ENCODE results near the gene PPL. TPM values are rescaled to one million over a fixed set of nuclear protein-coding genes. Genes with fewer than 3 reads are reported as not detected.

The PPL gene
- total and polyA plus RNA-seq, 2 of the 8 experiments (the other 6 are each of a cell fraction or from before 2014, with no cell fraction given), result 11.3 to 29.5 TPM

GRCh38 chr16:4944333-4945281, 7.7 kb upstream of the PPL start:
- peak overlapping the region; percentile 81; the same call in 1 of the 2 replicates for H2BK15ac ChIP-seq (ENCODE audit: low read length)
- peak overlapping the region; percentile 90; the same call in 1 of the 2 replicates for H2AK5ac ChIP-seq (ENCODE audit: low read depth, low read length)
- H3K18ac ChIP-seq (ENCODE audit: extremely low read depth, low read length), result peak overlapping the region; percentile 60
- peak overlapping the region; percentile 96 for H2BK5ac ChIP-seq (ENCODE audit: low read depth, low read length)
- FAIRE-seq (no peak), DNase-seq (ENCODE audit: low read depth in 1 of 2, low spot score in 2 of 2) (peak in 1 of 2 experiments; percentile 71)
- peaks cover 8% of the 10 kb centered on the region; the same call in 1 of the 2 replicates for H3K23me2 ChIP-seq (ENCODE audit: low read depth, low read length)
- no peaks in the 10 kb centered on the region for H3K79me2 ChIP-seq (ENCODE audit: control insufficient read depth in 1 of 2, insufficient read depth in 2 of 2, low read length in 2 of 2)
- H4K5ac ChIP-seq (ENCODE audit: insufficient read length, low read depth, low read length), result no peak overlapping the region
- H3K9me3 ChIP-seq (ENCODE audit: insufficient read depth in 2 of 2, low read depth in 1 of 2, low read length in 1 of 2), result no peaks in the 10 kb centered on the region
- 71% methylated on average over 17 of the region's 20 CpGs; no CpG with 5 or more reads in 1 of the 2 experiments for WGBS, 2 experiments (ENCODE audit: extremely low coverage in 1 of 2, insufficient coverage in 1 of 2, insufficient read length in 1 of 2, insufficient replicate concordance in 2 of 2, low coverage in 1 of 2, low lambda C conversion rate in 2 of 2, missing lambda C conversion rate in 1 of 2)
- H3K14ac ChIP-seq (ENCODE audit: insufficient read length), result no peak overlapping the region
- peak overlapping the region; percentile 80 for H2BK20ac ChIP-seq (ENCODE audit: low read length)
- peak overlapping the region; percentile 83 for H4K8ac ChIP-seq (ENCODE audit: extremely low read depth, insufficient read depth, low read length)
- peak overlapping the region; percentile 96 for H2BK120ac ChIP-seq (replicated peaks; ENCODE audit: low read depth, low read length)
- H2AFZ ChIP-seq (ENCODE audit: low read length), result no peak overlapping the region
- ChIA-PET CTCF (ENCODE audit: partially characterized antibody) (interaction anchor here (0.9 to 1.5 kb wide), 3 partner anchors 9 to 14 kb away, joined by 3 to 4 read pairs (median 3); no protein-coding TSS in a partner anchor), POLR2A (ENCODE audit: partially characterized antibody) (interaction anchor here (0.6 to 1.9 kb wide), 5 partner anchors 8 to 469 kb away, joined by 3 to 6 read pairs (median 5); partner anchors contain the start of gene SEC14L5)
- H4K20me1 ChIP-seq (replicated peaks in 1 of 2; ENCODE audit: control insufficient read depth in 1 of 2, insufficient read depth in 2 of 2, low read length in 2 of 2), result no peaks in the 10 kb centered on the region
- H3K36me3 ChIP-seq (ENCODE audit: control insufficient read depth in 2 of 4, insufficient read depth in 4 of 4, low read length in 3 of 4), result no peaks in the 10 kb centered on the region
- no peak overlapping the region for H3K23ac ChIP-seq (ENCODE audit: insufficient read length)
- H3K56ac ChIP-seq (replicated peaks; ENCODE audit: insufficient read length, low read depth, low read length), result peak overlapping the region; percentile 18
- peak overlapping the region; percentile 95 for H4K91ac ChIP-seq (replicated peaks; ENCODE audit: insufficient read length, low read length)
- H3K9ac ChIP-seq (replicated peaks in 1 of 4; ENCODE audit: extremely low read depth in 1 of 4, low read depth in 3 of 4, low read length in 3 of 4), result no peak overlapping the region
- peak overlapping the region; percentile 76 for H3K4ac ChIP-seq (replicated peaks; ENCODE audit: insufficient read length, low read depth, low read length)
- H3K79me1 ChIP-seq (ENCODE audit: low read depth, low read length), result no peaks in the 10 kb centered on the region
- no peaks in the 10 kb centered on the region for H3K27me3 ChIP-seq (replicated peaks in 1 of 4; ENCODE audit: control insufficient read depth in 3 of 4, extremely low read depth in 1 of 4, insufficient read depth in 3 of 4, low read length in 3 of 4)
- H3K4me1 ChIP-seq (replicated peaks in 1 of 4; ENCODE audit: control insufficient read depth in 3 of 4, insufficient read depth in 4 of 4, low read length in 3 of 4), result peaks cover 20 to 49% (median 34%) of the 10 kb centered on the region in 4 experiments
- H3K4me3 ChIP-seq (ENCODE audit: extremely low read depth in 1 of 4, insufficient read depth in 2 of 4, low read depth in 3 of 4, low read length in 4 of 4), result no peak overlapping the region
- H2BK12ac ChIP-seq (ENCODE audit: low read depth, low read length), result peak overlapping the region; percentile 99
- H3K4me2 ChIP-seq (ENCODE audit: insufficient read depth in 1 of 2, low read depth in 2 of 2, low read length in 2 of 2), result peak overlapping the region in 1 of 2 experiments; percentile 16; a peak in 1 of 4 replicates
- peak overlapping the region; percentile 55; the same call in 1 of the 2 replicates for H3K27ac ChIP-seq (ENCODE audit: low read depth, low read length)
- peak; percentile 42; the same call in 1 of the 2 replicates for TF ChIP-seq MAFK (IDR thresholded peaks at IDR 0.05; ENCODE audit: low read depth, low read length)
- TF ChIP-seq JUND (IDR thresholded peaks at IDR 0.05; ENCODE audit: low read length), result peak; percentile 97
- TF ChIP-seq RFX5 (IDR thresholded peaks at IDR 0.05; ENCODE audit: borderline replicate concordance, low read depth, low read length), result no peak
- TF ChIP-seq SP1 (IDR thresholded peaks at IDR 0.05; ENCODE audit: low read depth, low read length), result 0 out of 2 replicates have a peak, but pooled peaks have one; percentile 20
- TF ChIP-seq SAP30 (IDR thresholded peaks at IDR 0.05; ENCODE audit: insufficient read depth, insufficient replicate concordance, low read length), result no peak
- no peak for TF ChIP-seq BRCA1 (IDR thresholded peaks at IDR 0.05; ENCODE audit: low read depth, low read length)
- TF ChIP-seq KDM5A (IDR thresholded peaks at IDR 0.05; ENCODE audit: low read length), result no peak
- TF ChIP-seq E2F6 (IDR thresholded peaks at IDR 0.05), result 0 out of 2 replicates have a peak, but pooled peaks have one; percentile 14
- TF ChIP-seq SP4 (IDR thresholded peaks at IDR 0.05; ENCODE audit: low read length), result no peak
- TF ChIP-seq CBX8 (IDR thresholded peaks at IDR 0.05; ENCODE audit: borderline replicate concordance, low read depth, low read length), result no peak

Measured in H1 (cell line).